GM18951 (cell line): ENCODE data around the gene TEX51.

Experiments
- POLR2A ChIP-seq: IDR thresholded peaks from 4 replicates; pipeline ENCODE4 v1.6.1; 2011; ENCODE audit warnings: mild to moderate bottlenecking; ENCODE audit not compliant: insufficient read length, insufficient read depth; ENCODE audit errors: extremely low read depth
- in situ Hi-C: fragments of 300-500 bp; cut with MboI; formaldehyde crosslinking; loops from one replicate; pipeline ENCODE4 v1.12.0; 2022; ENCODE audit warnings: low sequenced_read_pairs, mixed read lengths, inconsistent platforms; ENCODE audit not compliant: unreplicated experiment

The TEX51 gene

GRCh38 chr2:126930970-126931590 is 32.4 kb downstream of the TEX51 start:
- in situ Hi-C loops = no loop called here
- no peak for TF ChIP-seq POLR2A

- in situ Hi-C loops = no loop called here
- TF ChIP-seq POLR2A = no peak
Observed at GRCh38 chr2:126932529-126932928, 33.8 kb downstream of the TEX51 start.

DNA sequence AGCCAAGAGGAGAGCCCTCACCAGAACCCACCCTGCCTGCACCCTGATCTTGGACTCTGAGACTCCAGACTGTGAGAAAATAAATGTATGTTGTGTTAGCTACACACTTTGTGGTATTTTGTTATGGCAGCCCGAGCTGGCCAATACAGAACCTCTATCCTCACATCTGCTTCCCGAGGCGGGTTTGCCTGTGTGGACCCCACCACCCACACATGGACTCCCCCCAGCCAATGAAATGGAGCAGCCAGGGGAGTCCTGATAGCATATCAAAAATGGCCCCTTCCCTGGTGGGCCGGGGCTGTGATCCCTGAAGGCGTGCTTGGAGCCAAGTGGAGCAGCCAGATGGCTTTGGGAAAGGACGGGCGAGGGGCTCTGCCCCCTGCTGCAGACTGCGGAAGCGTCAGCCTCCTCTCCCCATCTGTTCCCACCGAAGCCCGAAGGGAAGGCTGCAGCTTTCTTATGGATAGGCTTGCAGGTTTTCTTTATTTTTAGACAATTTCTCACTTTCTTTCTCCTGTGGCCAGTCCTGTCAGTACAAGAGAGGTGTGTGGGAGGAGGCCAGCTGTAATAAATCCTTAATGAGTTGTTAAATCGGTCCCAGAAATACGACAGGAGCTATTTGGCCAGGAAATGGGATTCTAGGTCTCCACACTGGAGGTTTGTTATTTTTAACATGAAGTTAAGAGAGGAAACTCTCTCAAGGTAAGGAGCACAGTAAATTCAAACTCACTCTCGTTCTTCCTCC is 34.4 kb downstream of the TEX51 start:
- in situ Hi-C loops = no loop called here
- TF ChIP-seq POLR2A = no peak

DNA sequence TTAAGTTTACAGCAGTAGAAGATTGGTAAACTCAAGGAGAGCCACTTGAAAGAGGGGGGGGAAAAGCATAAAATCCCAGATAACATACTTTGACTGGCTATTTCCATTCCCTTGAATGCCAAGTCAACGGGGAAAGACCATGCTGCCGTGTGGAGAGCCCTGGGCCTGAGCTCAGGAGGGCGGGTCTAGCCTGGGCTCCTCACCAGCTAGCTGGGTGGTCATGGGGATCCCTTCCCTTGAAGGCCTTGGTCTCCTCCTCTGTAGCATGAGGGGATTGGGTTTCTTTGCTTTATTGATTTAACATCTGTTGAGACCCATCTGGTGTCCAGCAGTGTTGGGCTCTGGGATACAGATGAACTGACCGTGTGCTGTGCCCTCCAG is 35.0 kb downstream of the TEX51 start:
- in situ Hi-C loops = no loop called here
- no peak for TF ChIP-seq POLR2A

GRCh38 chr2:126934809-126935208 is 36.1 kb downstream of the TEX51 start:
- in situ Hi-C loops = no loop called here

DNA sequence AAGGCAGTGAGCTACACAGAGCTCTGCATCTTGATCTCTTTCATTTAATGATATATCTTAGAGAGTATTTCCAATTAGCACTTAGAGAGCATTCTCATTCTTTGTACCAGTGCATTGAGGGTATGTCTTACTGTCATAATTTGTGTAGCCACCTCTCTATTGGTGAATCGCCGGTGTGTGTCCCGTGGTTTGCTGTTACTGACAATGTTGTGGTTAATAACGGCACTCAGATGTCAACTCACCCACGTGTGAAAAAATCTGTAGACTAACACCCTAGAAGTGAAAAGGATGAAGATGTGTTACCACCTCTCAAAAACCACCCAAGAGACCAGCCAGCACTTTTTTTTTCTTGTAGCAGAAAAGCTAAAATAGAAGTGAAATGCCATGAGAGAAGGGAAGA is 37.1 kb downstream of the TEX51 start:
- in situ Hi-C loops = no loop called here

More at GRCh38 chr2:126934809-126935208, 36.1 kb downstream of the TEX51 start:
- TF ChIP-seq POLR2A = no peak

GRCh38 chr2:126936219-126936723 is 37.6 kb downstream of the TEX51 start:
- TF ChIP-seq POLR2A = no peak
- in situ Hi-C loops = no loop called here

More for the DNA sequence above, 37.1 kb downstream of the TEX51 start:
- no peak for TF ChIP-seq POLR2A

- TF ChIP-seq POLR2A = no peak
- in situ Hi-C loops = no loop called here
Observed at GRCh38 chr2:126940331-126940730, 41.6 kb downstream of the TEX51 start.

- in situ Hi-C loops = no loop called here
- TF ChIP-seq POLR2A = no peak
Observed at GRCh38 chr2:126942427-126943203, 43.9 kb downstream of the TEX51 start.

DNA sequence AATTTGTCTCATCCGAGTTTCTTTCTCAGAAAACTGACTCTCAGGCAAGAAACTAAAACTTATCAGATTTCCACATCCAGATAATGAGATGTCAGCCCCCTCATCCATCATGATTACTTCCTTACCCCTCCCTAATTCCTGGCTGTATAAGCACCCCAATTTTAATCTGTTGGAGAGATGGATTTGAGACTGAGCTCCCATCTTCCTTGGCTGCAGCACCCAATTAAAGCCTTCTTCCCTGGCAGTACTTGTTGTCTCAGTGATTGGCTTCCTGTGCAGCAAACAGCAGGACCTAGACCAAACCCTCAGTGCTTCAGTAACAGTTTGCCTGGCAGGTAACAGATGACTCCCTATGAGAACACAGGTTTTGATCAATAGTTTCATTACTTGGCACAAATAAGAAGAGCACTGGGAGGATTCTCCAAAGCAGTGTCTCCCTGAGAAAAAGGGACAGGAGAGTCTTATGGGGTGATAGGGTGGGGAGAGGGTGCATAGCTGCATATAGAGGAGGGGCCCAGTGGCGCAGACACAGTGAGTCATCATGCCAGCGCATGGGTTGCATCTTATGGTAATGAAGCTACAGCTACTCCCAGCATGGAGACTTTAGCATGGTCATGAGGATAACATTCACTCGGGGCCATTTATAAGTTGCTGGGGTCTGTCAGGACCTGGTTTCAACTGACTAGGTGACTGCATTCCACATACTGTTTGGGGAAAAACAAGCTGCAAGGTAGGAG is 45.1 kb downstream of the TEX51 start:
- in situ Hi-C loops = no loop called here
- no peak for TF ChIP-seq POLR2A

- in situ Hi-C loops = no loop called here
- no peak for TF ChIP-seq POLR2A
Observed at GRCh38 chr2:126945118-126945517, 46.4 kb downstream of the TEX51 start.

DNA sequence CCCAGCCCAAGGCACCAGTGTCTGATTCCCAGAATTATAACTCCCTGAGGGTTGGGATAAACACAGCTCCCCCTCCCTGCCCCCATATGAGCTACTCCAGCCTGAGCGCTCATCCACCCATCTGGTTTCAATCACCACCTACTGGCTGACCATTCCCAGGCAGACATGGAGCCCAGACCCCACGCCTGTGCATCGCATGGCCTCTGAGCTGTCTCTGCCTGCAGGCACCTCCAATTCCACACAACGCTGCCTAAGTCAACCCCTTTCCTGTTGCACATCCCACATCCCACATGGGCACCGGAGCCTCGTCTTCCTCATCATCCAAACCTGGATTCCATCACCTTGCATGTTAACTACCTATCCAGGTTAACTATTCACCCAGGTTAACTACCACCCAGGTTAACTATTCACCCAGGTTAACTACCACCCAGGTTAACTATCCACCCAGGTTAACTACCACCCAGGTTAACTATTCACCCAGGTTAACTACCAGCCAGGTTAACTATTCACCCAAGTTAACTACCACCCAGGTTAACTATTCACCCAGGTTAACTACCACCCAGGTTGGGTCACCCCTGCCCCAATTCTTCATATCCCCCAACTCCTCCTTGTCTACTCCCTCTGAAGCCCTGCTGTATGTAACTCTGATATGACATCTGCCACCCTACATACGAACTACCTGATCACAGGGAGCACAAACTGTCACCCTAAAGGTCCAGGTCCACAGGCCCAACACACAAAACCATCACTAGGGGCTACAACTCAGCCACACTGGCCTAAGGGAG is 47.8 kb downstream of the TEX51 start:
- in situ Hi-C loops = no loop called here

More for the DNA sequence above, 47.8 kb downstream of the TEX51 start:
- no peak for TF ChIP-seq POLR2A
